HG02759 (cell line): ENCODE data around the gene SLC22A2.
A peak's percentile ranks its signal among the peaks of the same experiment; 100 is the strongest.

Source experiments
- ATAC-seq: cut with Tn5 transposase; IDR thresholded peaks from one replicate; pipeline ENCODE4 v1.9.1; 2021; ENCODE audit warnings: mild to moderate bottlenecking, moderate library complexity; ENCODE audit not compliant: unreplicated experiment

Gene SLC22A2

GRCh38 chr6:160218810-160219209, 39.8 kb downstream of the SLC22A2 start:
- no peak for ATAC-seq

GRCh38 chr6:160217863-160218262, 40.8 kb downstream of the SLC22A2 start:
- ATAC-seq = no peak

- ATAC-seq = no peak
Measured at GRCh38 chr6:160217073-160217472, 41.5 kb downstream of the SLC22A2 start.

GRCh38 chr6:160215232-160215631, 43.4 kb downstream of the SLC22A2 start:
- no peak for ATAC-seq

- ATAC-seq = no peak
Measured at GRCh38 chr6:160207618-160208017, 51.0 kb downstream of the SLC22A2 start.

GRCh38 chr6:160204710-160205109, 53.9 kb downstream of the SLC22A2 start:
- no peak for ATAC-seq

GRCh38 chr6:160203953-160204352, 54.7 kb downstream of the SLC22A2 start:
- no peak for ATAC-seq

GRCh38 chr6:160203522-160203921, 55.1 kb downstream of the SLC22A2 start:
- no peak for ATAC-seq

GRCh38 chr6:160203076-160203475, 55.5 kb downstream of the SLC22A2 start:
- ATAC-seq = no peak

GRCh38 chr6:160202411-160202810, 56.2 kb downstream of the SLC22A2 start:
- ATAC-seq = no peak

- no peak for ATAC-seq
Measured at GRCh38 chr6:160201061-160201460, 57.6 kb downstream of the SLC22A2 start.

GRCh38 chr6:160198606-160199211, 59.9 kb downstream of the SLC22A2 start:
- peak; percentile 94 for ATAC-seq

GRCh38 chr6:160197662-160198061, 61.0 kb downstream of the SLC22A2 start:
- no peak for ATAC-seq

- ATAC-seq = no peak
Measured at GRCh38 chr6:160194808-160195207, 63.8 kb downstream of the SLC22A2 start.

- ATAC-seq = no peak
Measured at GRCh38 chr6:160192840-160193239, 65.8 kb downstream of the SLC22A2 start.

- ATAC-seq = no peak
Measured at GRCh38 chr6:160190973-160191372, 67.6 kb downstream of the SLC22A2 start.

- ATAC-seq = no peak
Measured at GRCh38 chr6:160190081-160190480, 68.5 kb downstream of the SLC22A2 start.

GRCh38 chr6:160188773-160189172, 69.8 kb downstream of the SLC22A2 start:
- ATAC-seq = no peak

- no peak for ATAC-seq
Measured at GRCh38 chr6:160180706-160181105, 77.9 kb downstream of the SLC22A2 start.

- no peak for ATAC-seq
Measured at GRCh38 chr6:160178271-160178670, 80.3 kb downstream of the SLC22A2 start.

GRCh38 chr6:160177220-160177619, 81.4 kb downstream of the SLC22A2 start:
- ATAC-seq = no peak

- no peak for ATAC-seq
Measured at GRCh38 chr6:160174681-160175080, 83.9 kb downstream of the SLC22A2 start.

GRCh38 chr6:160173806-160174527, 84.7 kb downstream of the SLC22A2 start:
- no peak for ATAC-seq
